ENCODE results near the gene TRPM4. TPM values are rescaled to one million over a fixed set of nuclear protein-coding genes. Genes with fewer than 3 reads are reported as not detected.

Gene TRPM4
- total and polyA plus RNA-seq, 2 of the 8 experiments (the other 6 are each of a cell fraction or from before 2014, with no cell fraction given), result 11.3 to 13.3 TPM

GRCh38 chr19:49224879-49225278 is 67.3 kb downstream of the TRPM4 start (continued):
- 0 out of 2 replicates have a peak, but pooled peaks have one; percentile 24 for TF ChIP-seq CREB1 (IDR thresholded peaks at IDR 0.05)
- TF ChIP-seq RXRA (IDR thresholded peaks at IDR 0.05; ENCODE audit: insufficient read depth, low read depth, low read length), result no peak
- TF ChIP-seq KDM1A (IDR thresholded peaks at IDR 0.05; ENCODE audit: borderline replicate concordance, low read length), result no peak
- TF ChIP-seq POU5F1 (IDR thresholded peaks at IDR 0.05; ENCODE audit: low read depth, low read length), result no peak
